Activated CD8-positive, alpha-beta memory T cell treated with anti-CD3 and anti-CD28 coated beads for 36 hours (primary cell): ENCODE data around the gene GALNS. TPM values are rescaled to one million over a fixed set of nuclear protein-coding genes. Genes with fewer than 3 reads are reported as not detected.

ENCODE experiments used
- CTCF ChIA-PET: fragments of 350-600 bp; sonication (Branson Sonifier 250); formaldehyde crosslinking; loops from one replicate; lab custom pipeline; 2021; ENCODE audit warnings: antibody characterized with exemption; lab: Charles Lee
- POLR2A ChIA-PET: fragments of 350-600 bp; sonication (Branson Sonifier 250); formaldehyde crosslinking; loops from one replicate; lab custom pipeline; 2021; ENCODE audit warnings: antibody characterized with exemption; lab: Charles Lee
- total RNA-seq, 2 experiments: library from RNA; stranded (reverse); gene quantifications; one replicate each; pipeline ENCODE4 v1.2.3, GENCODE V29; 2021

The GALNS gene
- total RNA-seq, 2 experiments from 2014 or later: 18.3 to 19.0 TPM

DNA sequence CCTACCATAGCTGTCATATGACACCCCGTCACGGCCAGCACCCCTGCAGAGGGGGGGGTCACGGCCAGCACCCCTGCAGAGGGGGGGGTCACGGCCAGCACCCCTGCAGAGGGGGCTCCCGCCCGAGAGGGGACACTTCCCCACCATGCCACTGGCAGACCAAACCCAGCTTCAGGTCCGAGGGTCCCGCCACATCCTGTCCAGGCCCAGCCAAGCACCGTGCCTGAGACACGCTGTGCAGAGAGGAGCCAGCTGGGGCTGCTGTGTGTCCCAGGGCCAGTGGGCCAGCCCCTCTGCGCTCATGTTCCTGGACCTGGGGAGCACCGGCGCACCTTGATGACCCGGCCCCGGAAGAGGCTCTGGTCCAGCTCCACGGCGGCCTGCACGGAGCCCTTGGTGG lies 7.8 kb upstream of the GALNS start:
- CTCF ChIA-PET: no interaction called here

DNA sequence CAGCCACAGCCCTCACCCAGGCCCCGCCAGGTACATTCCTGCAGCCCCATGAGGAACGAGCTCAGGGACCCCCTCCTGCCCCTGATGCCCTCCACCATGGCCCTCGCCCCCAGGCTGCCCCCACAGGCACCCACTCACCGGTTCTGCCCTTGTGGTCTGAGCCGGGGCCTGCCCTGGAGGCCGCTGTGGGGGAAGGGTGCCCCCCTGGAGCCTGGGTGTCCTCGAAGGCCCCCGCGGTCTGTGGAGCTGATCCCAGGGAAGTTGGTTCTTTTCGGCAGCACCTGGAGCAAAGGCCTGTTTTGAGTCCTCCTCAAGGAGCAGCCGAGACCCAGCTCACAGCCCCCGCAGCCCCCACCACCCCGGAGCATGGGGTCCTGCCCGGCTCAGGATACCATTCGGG lies 7.4 kb upstream of the GALNS start:
- POLR2A ChIA-PET: interaction anchor here (0.7 kb wide), 1 partner anchor 131 kb away, joined by 3 read pairs; no protein-coding TSS in a partner anchor
- CTCF ChIA-PET: no interaction called here

More for the DNA sequence above, 7.8 kb upstream of the GALNS start:
- POLR2A ChIA-PET: interaction anchor here (0.7 kb wide), 1 partner anchor 131 kb away, joined by 3 read pairs; no protein-coding TSS in a partner anchor

DNA sequence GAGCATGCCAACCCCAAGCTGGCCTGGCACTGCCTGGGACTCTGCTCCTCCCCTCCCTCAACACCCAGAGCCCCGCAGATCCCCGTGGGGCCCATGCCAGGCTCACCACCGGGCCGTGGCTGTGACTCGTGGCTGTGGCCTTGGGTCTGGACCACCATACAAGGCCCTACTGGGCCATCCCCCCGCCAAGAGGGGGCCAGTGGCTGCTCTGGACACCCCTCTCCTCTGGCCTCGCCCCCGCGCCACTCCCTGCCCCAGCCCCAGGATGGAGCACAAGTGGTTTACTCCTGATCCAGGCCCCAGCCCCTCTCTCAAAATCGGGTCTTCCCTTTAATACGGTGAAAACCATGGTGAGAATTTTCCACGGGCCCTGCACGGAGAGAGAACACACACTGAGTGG lies 6.7 kb upstream of the GALNS start:
- ChIA-PET POLR2A (no interaction called here), CTCF (no interaction called here)

DNA sequence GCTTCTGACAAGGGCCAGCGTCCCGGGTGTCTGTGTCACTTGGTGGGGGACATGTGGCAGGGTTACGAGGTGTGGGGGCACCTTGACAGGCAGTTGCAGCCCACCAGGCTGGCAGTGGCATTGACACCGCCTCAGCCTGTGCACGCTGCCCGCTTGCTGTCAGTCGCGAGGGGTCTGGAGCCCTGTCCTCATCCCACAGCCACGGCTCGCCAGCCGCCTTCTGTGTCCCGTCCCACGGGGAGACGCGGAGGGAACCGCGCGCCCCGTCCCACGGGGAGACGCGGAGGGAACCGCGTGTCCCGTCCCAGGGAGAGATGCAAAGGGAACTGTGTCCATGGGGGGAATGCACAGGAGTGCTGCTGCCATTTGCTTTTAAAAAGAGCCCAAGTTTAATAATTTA lies 6.2 kb upstream of the GALNS start:
- CTCF ChIA-PET: no interaction called here
- POLR2A ChIA-PET: no interaction called here

DNA sequence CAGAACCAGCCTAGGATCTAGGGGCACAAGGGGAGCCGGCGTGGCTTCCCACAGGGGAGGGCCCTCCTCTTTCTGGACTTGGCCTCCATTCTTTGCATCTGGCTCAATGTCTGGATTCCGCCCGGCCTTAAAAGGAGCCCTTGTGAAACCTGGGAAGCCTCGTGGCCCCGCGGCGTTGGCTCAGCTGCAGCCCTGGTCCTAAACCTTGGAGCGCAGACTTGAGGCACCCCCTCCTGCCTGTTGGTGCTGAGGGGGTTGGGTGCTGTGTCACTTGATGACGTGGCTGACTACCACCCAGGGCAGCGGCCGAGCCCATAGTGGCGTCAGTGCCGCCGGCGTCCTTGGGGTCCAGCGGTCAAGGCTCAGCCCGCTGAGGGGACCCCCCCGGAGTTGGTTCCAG lies 4.6 kb upstream of the GALNS start:
- POLR2A ChIA-PET: no interaction called here
- CTCF ChIA-PET: no interaction called here

DNA sequence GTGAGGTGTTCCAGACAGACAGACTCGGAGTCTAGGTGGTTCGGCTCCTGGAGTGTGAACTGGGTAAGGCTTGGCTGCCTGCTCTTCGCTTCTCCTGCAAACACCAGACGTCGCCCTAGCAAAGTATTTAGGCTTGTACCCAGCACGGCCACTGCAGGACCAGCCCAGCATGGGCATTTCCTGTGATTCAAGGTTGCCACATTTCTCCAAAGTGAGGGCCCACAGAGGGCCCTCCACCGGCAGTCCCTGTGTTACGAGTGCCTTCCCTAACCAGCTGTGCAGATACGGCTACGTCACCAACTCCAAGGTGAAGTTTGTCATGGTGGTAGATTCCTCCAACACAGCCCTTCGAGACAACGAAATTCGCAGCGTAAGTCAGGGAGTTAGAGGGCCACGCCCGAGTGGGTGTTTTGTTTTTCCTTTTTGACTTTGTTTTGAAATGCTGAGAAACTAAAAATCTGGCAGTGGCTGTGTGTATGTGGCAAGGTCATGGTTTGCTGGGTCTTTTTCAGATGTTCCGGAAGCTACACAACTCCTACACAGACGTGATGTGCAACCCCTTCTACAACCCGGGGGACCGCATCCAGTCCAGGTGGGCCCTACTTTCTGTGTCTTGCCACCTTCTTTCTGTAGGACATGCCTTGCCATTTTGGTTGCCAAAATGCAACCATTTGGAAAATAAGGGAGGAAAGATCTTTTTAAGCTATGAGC lies 2.8 kb upstream of the GALNS start:
- POLR2A ChIA-PET: no interaction called here
- CTCF ChIA-PET: no interaction called here

DNA sequence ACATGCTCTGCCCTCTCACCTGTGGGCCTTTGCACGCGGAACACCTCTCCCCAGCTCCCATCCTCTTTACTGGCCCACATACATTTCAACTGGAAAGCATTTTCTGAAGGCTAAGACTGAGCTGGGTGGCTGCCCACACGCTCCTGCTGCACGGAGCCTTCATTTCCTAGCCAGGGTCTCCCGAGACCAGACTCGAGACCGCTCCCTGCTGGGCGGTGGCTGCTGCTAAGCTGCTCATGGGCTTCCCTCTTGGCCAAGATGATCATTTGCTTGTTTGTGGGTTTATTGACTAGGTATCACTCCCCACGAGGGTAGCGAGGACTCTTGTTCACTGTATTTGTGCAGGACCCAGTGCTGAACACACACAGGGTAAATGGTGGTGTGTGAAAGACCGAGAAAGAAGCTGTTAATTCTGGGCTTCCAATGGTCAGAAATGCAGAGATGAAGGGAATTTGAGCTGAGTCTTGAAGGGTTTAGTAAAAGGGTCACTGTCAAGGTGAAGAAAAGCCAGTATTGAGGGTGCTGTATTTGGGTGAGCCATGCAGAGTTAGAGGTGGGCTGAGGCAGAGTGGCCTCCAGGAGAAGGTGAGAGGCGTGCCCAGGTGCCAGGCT lies 1.1 kb upstream of the GALNS start:
- CTCF ChIA-PET: interaction anchor here (0.6 to 3.3 kb wide), 17 partner anchors 11 to 406 kb away, joined by 3 to 37 read pairs (median 4); partner anchors contain the start of genes ACSF3 and APRT
- POLR2A ChIA-PET: interaction anchor here (0.6 to 1.9 kb wide), 4 partner anchors 46 to 307 kb away, joined by 3 to 13 read pairs (median 8); partner anchors contain the start of gene APRT

DNA sequence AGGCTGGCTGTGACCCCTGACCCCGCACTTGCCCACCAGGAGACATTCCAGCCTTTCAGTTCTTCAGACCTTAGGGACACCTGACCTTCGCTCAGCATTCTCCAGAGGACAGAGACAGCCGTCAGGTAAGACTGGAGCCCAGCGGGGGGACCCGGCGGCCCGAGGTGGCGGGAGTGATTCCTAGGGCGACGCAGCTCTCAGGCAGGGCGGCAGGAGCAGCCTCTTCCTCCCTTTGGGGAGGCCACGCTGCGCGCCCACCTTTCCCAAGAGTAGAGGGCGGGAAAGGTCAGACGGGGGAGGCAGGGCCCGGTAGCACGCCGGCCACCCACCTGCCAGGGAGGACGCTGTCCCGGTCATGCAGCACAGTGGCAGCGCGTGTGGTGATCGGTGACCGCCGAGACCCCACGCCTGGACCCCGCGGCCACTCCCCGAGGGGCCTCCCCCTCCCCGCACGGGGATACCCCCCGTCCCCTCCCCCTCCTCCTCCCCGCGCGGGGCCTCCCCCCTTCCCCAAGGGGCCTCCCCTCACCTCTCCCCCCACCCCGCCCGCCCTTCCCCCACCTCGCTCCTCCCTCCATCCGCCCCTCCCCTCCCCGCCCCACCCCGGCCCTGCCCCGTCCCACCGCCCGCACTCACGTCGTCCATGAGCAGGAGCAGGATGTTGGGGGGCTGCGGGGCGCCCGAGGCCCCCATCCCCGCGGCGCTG lies 472 bp downstream of the GALNS start:
- ChIA-PET POLR2A (interaction anchor here (1.9 kb wide), 1 partner anchor 44 kb away, joined by 13 read pairs; the partner anchor contains the start of gene APRT), CTCF (interaction anchor here (1.2 to 3.3 kb wide), 5 partner anchors 13 to 311 kb away, joined by 3 to 37 read pairs (median 8); partner anchors contain the start of gene APRT)

DNA sequence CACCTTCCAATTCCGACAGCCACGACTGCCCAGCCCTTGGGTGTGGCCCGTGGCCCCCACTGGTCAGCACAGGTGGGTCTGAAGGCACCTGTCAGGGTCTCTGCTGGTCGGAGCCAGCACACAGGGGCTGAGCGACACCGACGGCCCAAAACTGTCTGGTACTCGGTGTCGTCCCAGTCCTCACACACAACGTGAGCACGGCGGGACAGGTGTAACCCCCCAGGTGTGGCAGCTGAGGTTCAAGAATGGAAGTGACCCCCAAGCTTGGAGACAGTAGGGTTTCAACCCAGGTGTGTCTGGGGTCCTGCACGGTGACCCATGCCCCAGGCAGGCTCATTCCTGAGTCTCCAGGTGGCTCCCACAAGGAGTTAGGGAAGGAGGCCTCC lies 1.0 kb downstream of the GALNS start:
- ChIA-PET POLR2A (no interaction called here), CTCF (interaction anchor here (1.2 to 3.3 kb wide), 2 partner anchors 13 to 44 kb away, joined by 3 to 37 read pairs; partner anchors contain the start of gene APRT)

DNA sequence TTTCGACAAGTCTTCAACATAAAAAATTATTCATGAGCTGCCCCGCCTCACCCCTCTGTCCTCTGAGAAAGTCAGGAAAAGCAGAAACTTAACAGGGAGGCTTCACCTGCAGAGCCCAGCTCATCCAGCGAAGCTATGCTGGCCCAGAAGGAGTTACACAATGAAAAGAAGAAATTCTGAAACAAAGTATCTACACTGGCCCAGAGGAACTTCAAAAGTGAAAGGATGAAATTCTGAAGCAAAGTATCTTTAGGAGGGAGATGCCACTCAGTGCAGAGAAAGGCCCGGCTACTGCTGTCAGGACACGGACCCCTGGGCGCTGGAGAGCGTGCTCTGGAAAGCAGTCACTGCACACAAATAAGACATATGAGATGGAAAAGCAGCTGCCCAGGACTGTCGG lies 1.6 kb downstream of the GALNS start:
- POLR2A ChIA-PET: no interaction called here
- CTCF ChIA-PET: interaction anchor here (1.2 kb wide), 1 partner anchor 12 kb away, joined by 3 read pairs; no protein-coding TSS in a partner anchor

DNA sequence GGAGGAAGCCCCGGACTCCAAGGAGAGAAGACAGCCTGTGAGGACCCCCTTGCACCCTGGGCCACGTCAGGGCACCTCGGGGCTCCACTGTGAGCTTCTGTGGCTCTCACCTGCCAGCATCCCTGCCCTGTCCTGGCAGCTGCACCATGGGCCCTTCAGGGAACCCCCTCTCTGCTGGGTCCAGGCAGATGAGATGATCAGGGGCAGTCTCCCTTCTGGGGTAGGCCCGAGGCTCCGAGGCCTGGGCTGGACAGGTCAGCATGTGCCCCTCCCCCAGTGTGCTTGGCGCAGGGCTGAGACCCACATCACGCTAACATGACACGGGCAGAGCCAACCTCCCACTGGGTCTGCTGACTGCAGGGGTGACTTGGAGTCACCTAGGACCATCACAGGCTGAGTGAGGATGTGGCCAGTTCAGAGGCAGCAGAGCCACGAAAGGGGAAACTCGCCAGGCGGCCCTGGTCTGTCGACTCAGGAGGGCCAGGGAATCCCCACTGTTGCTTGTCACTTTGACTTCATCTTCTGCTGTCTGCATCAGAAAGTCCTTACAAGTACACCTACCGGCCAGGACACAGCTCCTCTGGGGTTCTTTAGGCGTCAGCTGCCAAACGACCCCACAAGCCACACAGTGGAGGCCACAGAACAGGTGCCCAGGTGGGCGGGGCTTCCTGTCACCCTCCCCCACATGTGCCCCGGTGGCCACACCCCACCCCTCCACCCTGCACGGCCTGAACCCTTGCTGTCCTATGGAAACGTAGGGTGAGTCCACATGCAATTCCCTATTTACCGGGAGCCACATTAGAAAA lies 2.2 kb downstream of the GALNS start:
- ChIA-PET POLR2A (interaction anchor here (0.5 kb wide), 1 partner anchor 386 kb away, joined by 7 read pairs; no protein-coding TSS in a partner anchor), CTCF (no interaction called here)

DNA sequence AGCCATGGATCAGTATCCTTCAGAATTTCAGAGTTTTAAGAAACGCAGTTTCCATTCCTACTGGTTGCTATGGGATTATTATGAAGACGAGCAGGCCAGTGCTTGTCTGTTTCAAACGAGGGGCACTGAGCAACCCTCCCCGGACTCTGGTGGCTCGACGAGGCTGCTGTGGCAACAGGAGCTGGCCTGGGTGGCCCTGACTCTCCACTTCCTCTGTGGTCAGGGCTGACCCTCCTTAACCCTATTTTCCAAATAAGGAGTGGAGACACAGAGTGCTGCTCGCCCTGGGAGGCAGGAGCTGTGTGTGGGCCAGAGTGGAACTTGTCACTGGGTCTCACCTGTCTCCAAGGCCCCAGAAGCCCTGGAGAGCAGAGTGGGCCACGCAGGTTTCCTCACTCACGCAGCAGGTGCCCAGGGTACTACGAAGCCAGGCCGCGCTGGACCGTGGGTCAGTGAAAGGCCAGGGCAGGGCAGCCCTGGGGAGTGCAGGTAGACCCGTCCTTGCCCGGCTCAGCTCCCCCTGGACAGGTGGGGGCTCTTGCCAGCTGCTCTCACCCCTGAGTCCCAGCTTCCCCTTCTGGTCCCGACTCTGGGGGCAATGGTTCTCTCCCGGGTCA lies 3.3 kb downstream of the GALNS start:
- ChIA-PET CTCF (interaction anchor here (0.7 to 1.3 kb wide), 2 partner anchors 364 to 567 kb away, joined by 4 to 6 read pairs; partner anchors contain the start of gene ZNF778), POLR2A (interaction anchor here (1.2 kb wide), 1 partner anchor 339 kb away, joined by 3 read pairs; no protein-coding TSS in a partner anchor)

DNA sequence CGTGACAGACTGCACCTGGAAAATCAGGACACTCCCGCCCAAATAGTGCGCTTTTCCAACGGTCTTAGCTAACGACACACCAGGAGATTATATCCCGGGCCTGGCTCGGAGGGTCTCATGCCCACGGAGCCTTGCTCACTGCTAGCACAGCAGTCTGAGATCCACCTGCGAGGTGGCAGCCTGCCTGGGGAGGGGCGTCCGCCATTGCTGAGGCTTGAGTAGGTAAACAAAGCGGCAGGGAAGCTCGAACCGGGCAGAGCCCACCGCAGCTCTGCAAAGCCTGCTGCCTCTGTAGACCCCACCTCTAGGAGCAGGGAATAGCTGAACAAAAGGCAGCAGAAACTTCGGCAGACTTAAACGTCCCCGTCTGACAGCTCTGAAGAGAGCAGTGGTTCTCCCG lies 5.1 kb downstream of the GALNS start:
- POLR2A ChIA-PET: interaction anchor here (0.6 kb wide), 1 partner anchor 952 kb away, joined by 6 read pairs; no protein-coding TSS in a partner anchor
- CTCF ChIA-PET: no interaction called here

DNA sequence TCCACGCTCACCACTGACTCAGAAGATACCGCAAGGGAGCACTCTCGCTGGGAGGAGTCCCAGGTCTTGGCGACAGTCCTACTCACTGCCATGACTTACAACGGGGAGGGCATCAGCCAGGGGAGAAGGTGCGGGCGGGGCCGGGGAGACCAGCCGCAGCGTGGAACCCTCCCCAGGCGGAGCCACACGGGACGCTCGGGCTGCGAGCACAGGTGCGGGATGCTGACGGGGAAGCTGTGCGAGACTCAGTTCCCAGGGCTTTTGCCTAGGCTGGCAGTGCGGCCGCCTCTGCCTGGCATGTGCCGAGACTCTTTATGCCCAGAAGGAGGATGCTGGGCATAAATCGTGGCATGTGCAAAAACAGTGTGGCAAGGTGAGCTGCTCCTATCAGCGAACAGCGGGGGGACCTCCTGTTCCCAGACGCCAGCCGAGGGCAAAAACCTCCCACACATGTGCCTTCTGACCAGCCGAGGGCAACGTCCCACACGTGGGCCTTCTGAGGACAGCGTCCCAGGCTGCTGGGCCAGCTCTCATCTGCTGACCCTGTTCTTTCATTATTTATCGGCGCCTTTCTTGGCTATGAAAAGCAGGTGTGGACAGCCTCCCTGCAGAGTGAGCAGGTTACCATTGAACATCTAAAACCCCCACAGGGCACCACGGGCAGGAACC lies 6.1 kb downstream of the GALNS start:
- ChIA-PET POLR2A (no interaction called here), CTCF (no interaction called here)

DNA sequence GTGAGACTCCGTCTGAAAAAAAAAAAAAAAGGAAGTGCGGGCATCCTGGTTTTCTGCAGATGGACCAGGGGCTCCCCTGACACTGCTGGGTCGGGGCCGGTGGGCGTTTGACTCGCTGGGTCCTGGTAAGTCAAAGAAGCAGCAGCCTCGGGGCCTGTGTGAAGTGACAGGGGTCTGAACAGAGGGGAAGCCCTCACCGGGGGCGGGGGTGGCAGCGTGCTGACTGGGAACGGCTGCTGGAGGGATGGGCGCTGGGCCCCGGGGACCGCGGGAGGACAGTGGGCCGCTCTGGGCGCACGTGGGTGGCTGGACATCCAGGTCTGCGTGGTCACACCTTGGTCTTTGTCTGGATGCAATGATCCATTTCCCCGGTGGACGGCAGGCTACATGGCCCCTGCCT lies 8.2 kb downstream of the GALNS start:
- POLR2A ChIA-PET: no interaction called here

DNA sequence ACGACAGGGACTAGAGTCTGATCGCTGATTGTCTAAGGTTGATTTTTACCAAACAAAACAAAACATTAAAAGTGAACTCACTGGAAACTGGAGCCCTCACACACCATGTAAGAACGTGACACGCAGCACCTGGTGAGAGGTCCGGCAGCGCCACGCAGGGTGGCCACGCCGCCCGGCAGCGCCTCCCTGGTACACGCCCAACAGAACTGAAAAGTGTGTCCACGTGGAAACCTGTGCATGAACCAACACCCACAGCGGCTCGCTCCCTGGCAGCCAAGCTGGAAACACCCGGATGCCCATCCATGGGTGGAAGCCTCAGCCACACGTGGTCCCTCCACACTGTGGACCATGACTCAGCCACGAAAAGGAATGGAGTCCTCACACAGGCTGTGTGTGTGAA lies 9.1 kb downstream of the GALNS start:
- ChIA-PET POLR2A (no interaction called here), CTCF (no interaction called here)

More for the DNA sequence above, 8.2 kb downstream of the GALNS start:
- CTCF ChIA-PET: no interaction called here

DNA sequence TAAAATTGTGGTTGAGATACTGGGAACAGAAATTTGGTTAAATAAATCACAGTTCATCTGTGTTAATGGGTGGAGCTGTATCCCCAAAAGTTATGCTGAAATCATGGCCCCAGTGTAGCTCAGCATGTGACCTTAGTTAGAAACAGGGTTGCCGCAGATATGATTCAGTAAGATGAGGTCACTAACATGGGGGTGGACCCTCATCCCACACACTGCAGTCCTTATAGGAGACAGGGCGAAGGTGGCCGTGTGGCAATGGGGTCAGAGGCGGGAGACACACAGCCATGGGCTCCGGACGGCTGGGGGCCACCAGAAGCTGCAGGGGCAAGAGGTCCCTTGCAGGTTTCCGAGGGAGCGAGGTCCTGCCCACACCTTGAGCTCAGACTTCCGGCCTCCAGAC lies 10.7 kb downstream of the GALNS start:
- POLR2A ChIA-PET: interaction anchor here (0.6 kb wide), 2 partner anchors 77 to 821 kb away, joined by 6 to 10 read pairs; no protein-coding TSS in a partner anchor
- CTCF ChIA-PET: interaction anchor here (0.7 to 2.0 kb wide), 3 partner anchors 12 to 370 kb away, joined by 3 to 8 read pairs (median 3); partner anchors contain the start of gene TRAPPC2L
